ENCODE results near the gene UNC5C. TPM values are rescaled to one million over a fixed set of nuclear protein-coding genes. Genes with fewer than 3 reads are reported as not detected.

The UNC5C gene
- total RNA-seq, 1 donor from 2014 or later: 12.0 TPM

DNA sequence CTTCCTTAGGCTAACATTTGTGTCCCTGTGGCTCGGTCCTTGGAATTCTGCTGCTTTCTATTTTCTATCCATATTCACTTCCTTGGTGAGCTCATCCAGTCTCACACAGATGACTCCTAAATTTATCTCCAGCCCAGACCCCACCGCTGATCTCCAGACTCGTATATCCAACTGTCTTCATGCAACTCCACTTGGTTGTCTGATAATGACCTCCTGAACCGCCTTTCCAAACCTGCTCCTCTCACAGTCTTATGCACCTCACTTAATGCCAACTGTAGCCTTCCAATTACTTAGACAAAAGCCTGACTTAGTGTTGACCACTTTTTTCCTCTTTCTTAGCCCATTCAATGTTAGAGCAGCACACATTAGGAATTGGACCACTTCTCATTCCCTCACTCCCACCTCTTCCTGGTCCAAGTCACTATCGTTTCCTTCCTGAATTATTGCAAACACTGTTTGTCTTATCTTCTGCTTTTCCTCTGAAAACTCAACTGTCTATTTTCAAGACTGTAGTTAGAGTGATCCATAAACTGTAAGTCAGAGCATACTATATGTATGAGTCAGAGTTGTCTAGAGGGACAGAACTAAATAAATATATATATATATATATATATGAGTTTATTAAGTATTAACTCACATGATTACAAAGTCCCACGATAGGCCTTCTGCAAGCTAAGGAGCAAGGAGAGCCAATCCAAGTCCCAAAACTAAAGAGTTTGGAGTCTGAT lies 292.5 kb downstream of the UNC5C start:
- DNase-seq (ENCODE audit: extremely low spot score in 2 of 2): no peak
- intact Hi-C loops (cut with DNase I): no loop called here

DNA sequence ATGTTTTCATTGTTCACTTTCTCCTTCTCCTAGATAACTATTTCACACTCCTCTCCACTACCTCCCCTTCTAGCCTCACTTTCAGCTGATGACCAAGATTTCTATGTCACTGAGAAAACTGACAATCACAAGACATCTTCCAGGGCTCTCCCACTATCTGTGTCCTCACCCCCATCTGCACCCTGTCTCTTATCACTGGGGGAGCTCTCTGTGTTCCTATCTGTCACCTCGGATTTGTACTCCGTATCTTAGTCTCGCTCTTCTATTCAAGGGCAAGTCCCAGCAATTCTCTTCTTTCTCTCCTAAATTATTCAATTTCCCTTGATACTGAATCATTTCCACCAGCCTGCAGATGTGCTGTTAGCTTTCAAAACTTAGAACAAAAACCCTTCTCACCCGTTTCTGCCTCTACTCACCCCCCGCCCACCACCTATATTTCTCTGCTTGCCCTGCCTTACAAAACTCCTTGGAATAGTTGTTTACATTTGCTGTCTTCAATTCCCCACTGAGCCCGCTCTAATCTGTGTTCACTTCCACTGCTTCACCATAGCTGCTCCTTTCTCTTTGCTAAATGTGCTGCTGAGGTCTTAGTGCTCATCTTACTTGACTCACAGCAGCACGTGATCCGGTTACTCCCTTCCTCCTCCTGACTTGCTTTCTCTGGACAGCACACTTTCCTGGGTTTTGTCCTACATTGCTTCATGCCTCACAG lies 293.2 kb downstream of the UNC5C start:
- no peak overlapping the region for H3K4me3 ChIP-seq
- TF ChIP-seq, protein P1, sequence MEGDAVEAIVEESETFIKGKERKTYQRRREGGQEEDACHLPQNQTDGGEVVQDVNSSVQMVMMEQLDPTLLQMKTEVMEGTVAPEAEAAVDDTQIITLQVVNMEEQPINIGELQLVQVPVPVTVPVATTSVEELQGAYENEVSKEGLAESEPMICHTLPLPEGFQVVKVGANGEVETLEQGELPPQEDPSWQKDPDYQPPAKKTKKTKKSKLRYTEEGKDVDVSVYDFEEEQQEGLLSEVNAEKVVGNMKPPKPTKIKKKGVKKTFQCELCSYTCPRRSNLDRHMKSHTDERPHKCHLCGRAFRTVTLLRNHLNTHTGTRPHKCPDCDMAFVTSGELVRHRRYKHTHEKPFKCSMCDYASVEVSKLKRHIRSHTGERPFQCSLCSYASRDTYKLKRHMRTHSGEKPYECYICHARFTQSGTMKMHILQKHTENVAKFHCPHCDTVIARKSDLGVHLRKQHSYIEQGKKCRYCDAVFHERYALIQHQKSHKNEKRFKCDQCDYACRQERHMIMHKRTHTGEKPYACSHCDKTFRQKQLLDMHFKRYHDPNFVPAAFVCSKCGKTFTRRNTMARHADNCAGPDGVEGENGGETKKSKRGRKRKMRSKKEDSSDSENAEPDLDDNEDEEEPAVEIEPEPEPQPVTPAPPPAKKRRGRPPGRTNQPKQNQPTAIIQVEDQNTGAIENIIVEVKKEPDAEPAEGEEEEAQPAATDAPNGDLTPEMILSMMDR (IDR thresholded peaks at IDR 0.05): no peak
- TF ChIP-seq POLR2AphosphoS5 (IDR thresholded peaks at IDR 0.05; ENCODE audit: insufficient read depth in 1 of 2, low read depth in 1 of 2): no peak
- no peaks in the 10 kb centered on the region for H3K9me3 ChIP-seq
- H3K4me1 ChIP-seq: no peaks in the 10 kb centered on the region
- no peak for DNase-seq (ENCODE audit: extremely low spot score in 2 of 2)
- no peak overlapping the region for H3K27ac ChIP-seq
- intact Hi-C loops (cut with DNase I): no loop called here
- H3K36me3 ChIP-seq: no peaks in the 10 kb centered on the region
- no peaks in the 10 kb centered on the region for H3K27me3 ChIP-seq

More for the DNA sequence above, 292.5 kb downstream of the UNC5C start:
- no peaks in the 10 kb centered on the region for H3K36me3 ChIP-seq
- no peaks in the 10 kb centered on the region for H3K4me1 ChIP-seq
- no peak overlapping the region for H3K27ac ChIP-seq
- no peaks in the 10 kb centered on the region for H3K9me3 ChIP-seq
- TF ChIP-seq POLR2AphosphoS5 (IDR thresholded peaks at IDR 0.05; ENCODE audit: insufficient read depth in 1 of 2, low read depth in 1 of 2) (no peak), POLR2A (IDR thresholded peaks at IDR 0.05) (no peak)
- TF ChIP-seq, protein P1 (IDR thresholded peaks at IDR 0.05): no peak
- H3K4me3 ChIP-seq: no peak overlapping the region
- H3K27me3 ChIP-seq: no peaks in the 10 kb centered on the region

DNA sequence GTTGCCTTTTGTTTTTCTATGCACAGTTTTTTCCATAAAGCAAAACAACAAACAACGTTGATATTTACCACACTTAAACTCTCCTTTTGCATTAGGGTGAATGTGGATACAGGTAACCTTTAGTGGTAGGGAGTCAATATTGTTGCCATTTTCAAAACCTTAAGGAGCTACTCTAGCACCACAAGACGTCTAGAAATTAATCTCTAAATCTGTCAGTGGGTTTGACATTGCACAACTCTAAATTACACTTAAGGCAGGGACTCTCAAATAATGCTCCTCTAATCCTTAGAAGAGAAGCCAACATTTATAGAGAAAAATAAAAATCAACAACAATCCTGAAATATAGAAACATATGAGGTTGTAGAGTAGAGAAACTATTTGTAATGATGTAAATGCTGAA lies 297.2 kb downstream of the UNC5C start:
- intact Hi-C loops (cut with DNase I): no loop called here
- DNase-seq (ENCODE audit: extremely low spot score in 2 of 2): no peak
- TF ChIP-seq POLR2AphosphoS5 (IDR thresholded peaks at IDR 0.05; ENCODE audit: insufficient read depth in 1 of 2, low read depth in 1 of 2) (no peak), POLR2A (IDR thresholded peaks at IDR 0.05) (no peak)
- TF ChIP-seq, protein P1 (IDR thresholded peaks at IDR 0.05): no peak
- no peak overlapping the region for H3K27ac ChIP-seq
- no peak overlapping the region for H3K4me3 ChIP-seq
- no peaks in the 10 kb centered on the region for H3K9me3 ChIP-seq
- no peaks in the 10 kb centered on the region for H3K4me1 ChIP-seq
- no peaks in the 10 kb centered on the region for H3K27me3 ChIP-seq
- H3K36me3 ChIP-seq: no peaks in the 10 kb centered on the region

DNA sequence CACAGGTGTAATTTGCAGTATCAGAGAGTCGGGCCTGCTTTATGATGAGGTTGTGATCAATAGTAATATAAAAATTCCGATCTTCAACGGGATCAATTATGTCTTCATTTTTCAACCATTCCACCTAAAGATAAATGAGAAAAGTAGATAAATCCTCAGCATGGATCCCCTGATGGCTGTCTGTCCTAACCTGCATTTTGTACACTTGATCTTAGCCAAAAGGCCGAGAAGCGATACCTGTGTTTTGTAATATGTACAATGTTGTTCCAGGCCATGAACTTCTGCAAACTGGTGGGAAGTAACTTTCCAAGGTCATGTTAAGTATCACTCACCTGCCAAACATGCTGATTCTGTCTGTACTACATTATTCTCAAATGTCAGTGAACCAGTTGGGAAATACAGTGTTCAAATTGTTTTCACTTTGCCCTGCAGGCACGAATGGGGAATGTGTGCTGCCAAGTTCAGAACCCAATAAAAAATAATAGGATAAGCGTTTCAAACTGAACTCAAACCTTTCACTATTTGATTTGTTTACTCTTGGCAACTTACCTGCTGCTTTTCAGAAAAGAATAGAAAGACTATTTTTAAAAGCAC lies 298.1 kb downstream of the UNC5C start:
- H3K4me1 ChIP-seq: no peaks in the 10 kb centered on the region
- no peaks in the 10 kb centered on the region for H3K27me3 ChIP-seq
- H3K4me3 ChIP-seq: no peak overlapping the region
- H3K36me3 ChIP-seq: no peaks in the 10 kb centered on the region
- H3K27ac ChIP-seq: no peak overlapping the region
- DNase-seq (ENCODE audit: extremely low spot score in 2 of 2): no peak
- no peaks in the 10 kb centered on the region for H3K9me3 ChIP-seq
- intact Hi-C loops (cut with DNase I): no loop called here
- no peak for TF ChIP-seq POLR2AphosphoS5 (IDR thresholded peaks at IDR 0.05; ENCODE audit: insufficient read depth in 1 of 2, low read depth in 1 of 2)
- TF ChIP-seq POLR2A (IDR thresholded peaks at IDR 0.05): no peak
- TF ChIP-seq, protein P1 (IDR thresholded peaks at IDR 0.05): no peak

All from vagina (tissue), 2 donors.